Bone marrow (tissue), 2 donors: Measurements from ENCODE around the gene HAUS7.
A peak's percentile ranks its signal among the peaks of the same experiment; 100 is the strongest.

ENCODE experiments used
- DNase-seq, 2 donors: peaks; one replicate each; lab custom pipeline; 2025; lab: John Stamatoyannopoulos, UW

Gene HAUS7

DNA sequence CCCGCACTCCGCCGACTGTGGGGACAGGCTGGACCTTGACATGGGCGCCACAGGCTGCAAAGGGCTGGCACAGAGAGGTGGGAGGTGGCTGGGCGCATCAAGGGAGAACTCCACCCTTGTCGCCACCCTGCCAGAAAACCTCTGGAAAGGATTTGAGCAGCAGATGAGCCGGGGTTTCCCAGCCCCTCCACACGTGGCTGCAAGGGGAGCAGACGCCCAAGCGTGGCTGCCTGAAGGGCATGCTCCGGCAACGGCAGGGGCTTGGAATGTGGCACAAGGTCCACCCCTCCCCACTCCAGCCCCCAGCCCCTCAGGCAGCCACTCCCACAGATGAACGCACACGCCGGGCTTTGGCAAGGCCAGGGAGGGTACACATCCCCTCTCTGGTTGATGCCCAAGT is 29.0 kb upstream of the HAUS7 start:
- DNase-seq, result no peak

GRCh38 chrX:153498453-153498852 is 28.1 kb upstream of the HAUS7 start:
- no peak for DNase-seq

GRCh38 chrX:153496590-153496959 is 26.2 kb upstream of the HAUS7 start:
- no peak for DNase-seq

GRCh38 chrX:153495903-153496589 is 25.7 kb upstream of the HAUS7 start:
- no peak for DNase-seq

GRCh38 chrX:153495362-153495751 is 25.0 kb upstream of the HAUS7 start:
- DNase-seq, result no peak

DNA sequence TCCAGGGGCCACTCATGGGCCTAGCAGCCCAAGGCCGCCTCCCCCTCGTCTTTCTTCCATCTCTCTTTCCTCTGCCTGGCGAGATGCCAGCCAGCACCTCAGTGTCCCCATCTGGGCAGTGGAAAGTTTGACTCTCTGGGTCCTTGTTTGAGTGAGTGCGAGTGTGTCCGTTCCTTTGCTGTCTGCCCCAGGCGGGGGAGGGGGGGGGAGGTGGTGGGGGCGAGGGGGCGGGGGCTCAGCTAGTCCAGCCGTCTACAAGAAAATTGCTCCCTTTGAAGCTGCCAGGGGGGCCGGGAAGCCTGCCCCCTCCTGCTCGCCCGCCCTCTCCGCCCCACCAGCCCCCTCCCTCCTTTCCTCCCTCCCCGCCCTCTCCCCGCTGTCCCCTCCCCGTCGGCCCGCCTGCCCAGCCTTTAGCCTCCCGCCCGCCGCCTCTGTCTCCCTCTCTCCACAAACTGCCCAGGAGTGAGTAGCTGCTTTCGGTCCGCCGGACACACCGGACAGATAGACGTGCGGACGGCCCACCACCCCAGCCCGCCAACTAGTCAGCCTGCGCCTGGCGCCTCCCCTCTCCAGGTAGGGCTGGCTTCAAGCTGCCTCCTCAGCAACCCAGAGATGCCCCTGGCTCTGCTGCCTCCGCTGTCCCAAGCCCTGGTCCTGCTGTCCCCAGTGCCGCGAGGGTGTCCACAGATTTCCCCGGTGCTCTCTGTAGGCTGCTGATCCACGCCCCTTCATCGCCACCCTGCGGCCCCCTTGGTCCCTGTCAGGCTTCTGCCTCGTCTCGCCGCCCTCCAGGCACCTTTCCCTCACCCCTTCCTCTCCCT is 24.4 kb upstream of the HAUS7 start, which contains the start of gene BGN:
TSS of gene BGN (plus strand) at position 440 of the 821 bp plus-strand sequence. CDS start 9,652 bp downstream, outside the sequence.
- DNase-seq, result peak in 1 of 2 donors; percentile 27

GRCh38 chrX:153494061-153494460 is 23.7 kb upstream of the HAUS7 start:
- DNase-seq, result no peak

GRCh38 chrX:153493085-153493484 is 22.7 kb upstream of the HAUS7 start:
- DNase-seq, result no peak

DNA sequence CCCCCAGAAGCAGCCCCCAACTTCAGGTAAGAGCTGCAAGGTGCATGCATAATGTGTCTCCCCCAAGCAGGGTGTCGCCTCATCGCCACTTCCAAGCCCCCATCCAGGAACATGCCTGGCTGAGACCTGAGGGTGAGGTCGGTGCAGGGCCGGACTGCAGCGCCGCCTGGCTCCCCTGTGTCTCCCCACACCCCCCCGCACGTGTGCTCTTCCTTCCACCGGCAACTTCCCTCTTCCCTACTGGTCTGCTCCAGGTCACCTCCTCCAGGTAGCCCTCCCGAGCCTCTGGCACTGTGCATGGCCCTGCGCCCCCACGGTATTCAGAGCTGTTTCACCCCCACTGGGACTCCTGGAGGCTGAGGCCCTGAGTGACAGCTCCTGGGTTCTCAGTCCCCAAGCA is 22.2 kb upstream of the HAUS7 start:
- DNase-seq, result no peak

- DNase-seq, result no peak
Observed at GRCh38 chrX:153491918-153492317, 21.5 kb upstream of the HAUS7 start.

- no peak for DNase-seq
Observed at GRCh38 chrX:153491351-153491914, 21.1 kb upstream of the HAUS7 start.

DNA sequence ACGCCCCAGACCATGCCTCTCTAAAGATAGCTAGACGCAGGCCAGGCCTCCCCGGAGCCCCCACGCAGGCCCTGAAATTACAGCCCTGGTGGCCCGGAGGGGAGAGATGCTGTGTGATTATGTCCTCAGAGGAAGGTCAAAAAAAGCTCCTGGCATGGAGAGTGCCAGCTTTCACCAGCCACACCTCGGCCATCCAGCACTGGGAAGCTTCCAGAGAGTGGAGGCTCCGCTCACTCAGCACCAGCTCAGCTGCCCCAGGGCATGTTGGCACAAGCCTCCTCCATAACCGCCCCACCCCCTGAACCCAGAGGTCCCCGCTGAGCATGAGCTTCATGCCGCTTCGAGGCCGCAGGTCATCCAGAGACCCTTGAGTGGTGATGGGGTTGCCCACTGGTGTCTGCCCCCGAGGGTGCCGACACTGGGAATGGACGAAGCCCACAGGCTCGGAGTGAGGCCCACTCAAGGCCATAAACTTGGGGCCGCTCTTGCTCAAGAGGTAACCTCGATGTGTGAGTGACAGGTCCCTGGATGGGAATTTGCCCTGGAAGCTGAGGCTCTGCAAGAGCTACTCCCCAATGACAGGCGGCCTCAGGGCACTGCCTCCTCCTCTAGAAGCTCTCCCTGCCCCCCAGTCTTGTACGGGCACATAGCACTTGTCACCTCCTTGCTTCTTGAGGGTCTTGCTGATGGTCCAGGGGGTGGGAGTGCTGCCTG is 20.0 kb upstream of the HAUS7 start:
- no peak for DNase-seq

- no peak for DNase-seq
Observed at GRCh38 chrX:153488231-153488914, 18.0 kb upstream of the HAUS7 start.

GRCh38 chrX:153487590-153488071 is 17.3 kb upstream of the HAUS7 start:
- DNase-seq, result no peak

GRCh38 chrX:153486171-153486570 is 15.8 kb upstream of the HAUS7 start:
- DNase-seq, result no peak

DNA sequence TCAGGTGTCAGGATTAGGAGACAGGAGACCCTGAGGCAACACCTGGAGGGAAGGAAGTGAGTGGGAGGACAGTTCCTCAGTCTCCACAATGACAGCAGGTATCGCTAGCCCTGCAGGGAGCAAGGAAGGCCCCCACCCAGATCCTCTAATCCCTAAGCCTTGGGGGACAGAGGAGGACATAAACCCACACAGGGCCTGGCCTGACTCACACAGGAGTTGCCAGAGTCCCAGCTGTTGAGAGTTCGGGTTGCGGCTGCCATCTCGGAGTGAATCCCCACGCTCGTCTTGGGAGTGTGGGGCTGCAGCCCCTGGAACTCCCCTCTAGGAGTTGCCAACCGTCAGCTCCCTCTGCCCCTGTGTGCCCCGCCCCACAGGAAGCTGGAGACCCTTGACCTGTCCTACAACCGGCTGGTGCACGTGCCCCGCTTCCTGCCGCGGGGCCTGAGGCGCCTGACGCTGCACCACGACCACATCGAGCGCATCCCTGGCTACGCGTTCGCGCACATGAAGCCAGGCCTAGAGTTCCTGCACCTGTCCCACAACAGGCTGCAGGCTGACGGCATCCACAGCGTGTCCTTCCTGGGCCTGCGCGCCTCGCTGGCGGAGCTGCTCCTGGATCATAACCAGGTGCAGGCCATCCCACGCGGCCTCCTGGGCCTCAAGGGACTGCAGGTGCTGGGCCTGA is 15.2 kb upstream of the HAUS7 start:
- no peak for DNase-seq

DNA sequence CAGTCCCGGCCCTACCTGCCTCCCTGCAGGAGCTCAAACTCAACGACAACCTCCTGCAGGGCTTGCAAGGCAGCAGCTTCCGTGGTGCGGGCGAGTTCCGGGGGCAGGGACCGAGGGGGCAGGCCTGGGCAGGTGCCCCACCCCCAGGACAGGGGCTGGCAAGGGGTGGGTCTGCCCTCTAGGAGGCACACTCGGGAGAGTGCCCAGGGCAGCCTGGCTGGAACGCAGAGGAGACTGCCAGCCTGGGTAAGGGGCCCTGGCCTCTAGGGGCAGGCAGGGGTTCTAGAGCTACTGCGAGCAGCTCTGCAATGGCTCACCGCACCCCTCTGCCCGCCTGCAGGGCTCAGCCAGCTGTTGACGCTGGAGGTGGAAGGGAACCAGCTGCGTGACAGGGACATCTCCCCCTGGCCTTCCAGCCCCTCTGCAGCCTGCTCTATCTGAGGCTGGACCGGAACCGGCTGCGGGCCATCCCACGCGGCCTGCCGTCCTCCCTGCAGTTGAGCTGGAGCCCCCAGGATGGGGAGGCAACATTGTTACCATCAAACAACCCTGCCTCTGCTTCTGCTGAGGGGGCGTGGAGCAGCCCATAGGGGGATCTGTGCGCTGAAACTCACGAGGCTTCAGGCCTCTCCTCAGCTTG is 12.1 kb upstream of the HAUS7 start:
- no peak for DNase-seq

GRCh38 chrX:153481043-153481442 is 10.7 kb upstream of the HAUS7 start:
- no peak for DNase-seq

DNA sequence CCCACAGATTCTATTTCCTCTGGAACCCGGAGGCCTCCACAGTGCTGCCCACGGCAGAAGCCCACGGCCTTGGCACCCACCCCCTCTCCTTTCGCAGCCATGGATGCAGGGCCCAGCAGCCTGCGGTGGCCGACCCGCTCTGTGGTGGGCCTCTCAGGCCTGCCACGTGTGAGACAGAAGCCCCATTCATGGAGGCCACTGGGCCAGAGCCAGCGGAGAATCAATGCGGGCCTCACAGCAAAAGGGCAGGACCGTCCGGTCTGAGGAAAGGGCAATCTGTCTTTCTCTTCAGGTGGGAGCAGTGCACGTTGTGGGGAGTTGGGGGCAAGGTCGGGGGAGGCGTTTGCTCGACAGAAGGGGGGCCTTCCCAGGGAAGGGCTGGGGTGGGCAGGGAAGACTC is 8.4 kb upstream of the HAUS7 start:
- no peak for DNase-seq

- no peak for DNase-seq
Observed at GRCh38 chrX:153477901-153478300, 7.5 kb upstream of the HAUS7 start.
